Measurements from ENCODE around the gene CST4.
A peak's percentile ranks its signal among the peaks of the same experiment; 100 is the strongest.
"Not testable (repeated sequence)": the region's sequence is repeated elsewhere in the genome, so short reads cannot be mapped to it uniquely, and the experiment has no call there.

The CST4 gene

GRCh38 chr20:23641936-23642751 lies 46.7 kb downstream of the CST4 start:
- DNase-seq (ENCODE audit: low read depth in 2 of 2) = no peak

GRCh38 chr20:23640671-23641667 lies 47.9 kb downstream of the CST4 start:
- DNase-seq (ENCODE audit: low read depth in 2 of 2) = no peak

GRCh38 chr20:23640018-23640601 lies 48.7 kb downstream of the CST4 start:
- DNase-seq (ENCODE audit: low read depth in 2 of 2) = no peak

- no peak for DNase-seq (ENCODE audit: low read depth in 2 of 2)
These were observed 49.3 kb downstream of the CST4 start for GRCh38 chr20:23639490-23639958.

- no peak for DNase-seq (ENCODE audit: low read depth in 2 of 2)
These were observed 50.5 kb downstream of the CST4 start for GRCh38 chr20:23638309-23638708.

GRCh38 chr20:23637282-23638221 lies 51.3 kb downstream of the CST4 start, which contains the start of gene CST3:
Gene CST3, minus strand, starts transcription at chr20:23637955. Its CDS starts 93 bp downstream, at chr20:23637862.
- peak; percentile 44 to 52 for DNase-seq (ENCODE audit: low read depth in 2 of 2)

GRCh38 chr20:23636908-23637281 lies 51.9 kb downstream of the CST4 start:
- no peak for DNase-seq (ENCODE audit: low read depth in 2 of 2)

GRCh38 chr20:23636182-23636907 lies 52.5 kb downstream of the CST4 start:
- no peak for DNase-seq (ENCODE audit: low read depth in 2 of 2)

GRCh38 chr20:23635768-23636090 lies 53.1 kb downstream of the CST4 start:
- DNase-seq (ENCODE audit: low read depth in 2 of 2) = not testable (repeated sequence)
